NCI-H2227 treated with DMSO at 0.1 percent for 48 hours (cell line): ENCODE data around the gene TTI1.
"Not testable (repeated sequence)": the region's sequence is repeated elsewhere in the genome, so short reads cannot be mapped to it uniquely, and the experiment has no call there.

Experiments
- DNase-seq: peaks from one replicate; lab custom pipeline; 2025; lab: John Stamatoyannopoulos, UW

Gene TTI1

GRCh38 chr20:37968841-37969401 lies 64.3 kb downstream of the TTI1 start:
- no peak for DNase-seq

GRCh38 chr20:37963483-37963882 lies 69.8 kb downstream of the TTI1 start:
- not testable (repeated sequence) for DNase-seq

GRCh38 chr20:37961066-37961465 lies 72.2 kb downstream of the TTI1 start:
- no peak for DNase-seq

- no peak for DNase-seq
Observed at GRCh38 chr20:37958856-37959520, 74.3 kb downstream of the TTI1 start.

- no peak for DNase-seq
Observed at GRCh38 chr20:37956107-37956585, 77.1 kb downstream of the TTI1 start.

GRCh38 chr20:37955511-37955910 lies 77.7 kb downstream of the TTI1 start:
- no peak for DNase-seq

GRCh38 chr20:37954626-37955025 lies 78.6 kb downstream of the TTI1 start:
- DNase-seq, result no peak

GRCh38 chr20:37954190-37954589 lies 79.1 kb downstream of the TTI1 start:
- no peak for DNase-seq

GRCh38 chr20:37948956-37949355 lies 84.3 kb downstream of the TTI1 start:
- no peak for DNase-seq

- no peak for DNase-seq
Observed at GRCh38 chr20:37947943-37948342, 85.3 kb downstream of the TTI1 start.

- DNase-seq, result no peak
Observed at GRCh38 chr20:37946946-37947345, 86.3 kb downstream of the TTI1 start.

- no peak for DNase-seq
Observed at GRCh38 chr20:37945091-37945547, 88.1 kb downstream of the TTI1 start.

GRCh38 chr20:37944456-37944981 lies 88.7 kb downstream of the TTI1 start:
- no peak for DNase-seq

- no peak for DNase-seq
Observed at GRCh38 chr20:37943501-37944455, 89.5 kb downstream of the TTI1 start.

- no peak for DNase-seq
Observed at GRCh38 chr20:37943033-37943432, 90.2 kb downstream of the TTI1 start.

GRCh38 chr20:37941992-37942391 lies 91.3 kb downstream of the TTI1 start:
- DNase-seq, result no peak

- no peak for DNase-seq
Observed at GRCh38 chr20:37941332-37941731, 91.9 kb downstream of the TTI1 start.

- DNase-seq, result no peak
Observed at GRCh38 chr20:37940858-37941257, 92.4 kb downstream of the TTI1 start.

- no peak for DNase-seq
Observed at GRCh38 chr20:37939701-37940560, 93.3 kb downstream of the TTI1 start.

- DNase-seq, result no peak
Observed at GRCh38 chr20:37938954-37939353, 94.3 kb downstream of the TTI1 start.

- DNase-seq, result no peak
Observed at GRCh38 chr20:37938181-37938750, 95.0 kb downstream of the TTI1 start.
